Activated CD8-positive, alpha-beta T cell treated with anti-CD3 and anti-CD28 coated beads for 36 hours (primary cell): ENCODE results near the gene MKI67. TPM values are rescaled to one million over a fixed set of nuclear protein-coding genes. Genes with fewer than 3 reads are reported as not detected.

Experiments used
- ATAC-seq: fragments of 200-7000 bp; cut with Tn5 transposase; one replicate; pipeline ENCODE4 v1.10.0; 2021; ENCODE audit warnings: mild to moderate bottlenecking, moderate library complexity
- CTCF ChIA-PET: fragments of 350-600 bp; sonication (Branson Sonifier 250); formaldehyde crosslinking; loops from one replicate; lab custom pipeline; 2021; ENCODE audit warnings: antibody characterized with exemption; lab: Charles Lee
- POLR2A ChIA-PET: fragments of 350-600 bp; sonication (Branson Sonifier 250); formaldehyde crosslinking; loops from one replicate; lab custom pipeline; 2021; ENCODE audit warnings: antibody characterized with exemption; lab: Charles Lee
- DNase-seq: peaks from one replicate; pipeline ENCODE4 v3.0.0-alpha.2; 2020
- H3K27ac Mint-ChIP-seq: one replicate; pipeline ENCODE4 v1.8.0; 2021; ENCODE audit warnings: mild to moderate bottlenecking, mixed read lengths
- H3K27me3 Mint-ChIP-seq: one replicate; pipeline ENCODE4 v1.8.0; 2021; ENCODE audit warnings: mixed read lengths
- H3K36me3 Mint-ChIP-seq: one replicate; pipeline ENCODE4 v1.8.0; 2021; ENCODE audit warnings: low read depth, mixed read lengths
- H3K4me1 Mint-ChIP-seq: one replicate; pipeline ENCODE4 v1.8.0; 2021; ENCODE audit warnings: low read depth, mixed read lengths
- H3K4me3 Mint-ChIP-seq: one replicate; pipeline ENCODE4 v1.8.0; 2021; ENCODE audit warnings: mild to moderate bottlenecking, moderate library complexity, mixed read lengths
- H3K9me3 Mint-ChIP-seq: one replicate; pipeline ENCODE4 v1.8.0; 2021; ENCODE audit warnings: mixed read lengths
- intact Hi-C: fragments of 100-400 bp; cut with micrococcal nuclease; formaldehyde crosslinking; loops from one replicate; pipeline ENCODE4 v1.10.0; 2022
- total RNA-seq, 2 experiments: library from RNA; stranded (reverse); gene quantifications; one replicate each; pipeline ENCODE4 v1.2.3, GENCODE V29; 2021
- TF ChIP-seq, protein P1 (sequence below): fragments of 200-600 bp; IDR thresholded peaks from one replicate; pipeline ENCODE4 v1.8.0; 2022; ENCODE audit warnings: antibody characterized with exemption, mild to moderate bottlenecking

MKI67 gene
- total RNA-seq, 2 experiments from 2014 or later, result 205 to 230 TPM

DNA sequence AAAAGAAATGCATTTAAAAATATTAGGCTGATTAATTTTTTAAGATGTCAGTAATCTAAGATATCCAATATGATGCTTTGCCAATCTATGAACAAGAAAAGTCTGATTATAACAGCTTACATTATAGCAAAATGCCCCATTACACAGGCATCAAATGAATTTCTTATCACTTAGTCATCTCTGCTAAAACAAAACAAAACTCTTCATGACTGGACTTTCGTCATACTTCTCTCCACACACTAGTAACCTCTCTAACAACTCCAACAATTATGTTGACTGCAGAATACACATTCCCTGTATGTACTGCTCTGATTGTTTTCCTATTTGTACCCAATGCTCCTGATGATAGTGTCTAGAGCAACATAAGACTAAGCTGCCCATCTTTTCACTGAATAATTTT is 3.8 kb upstream of the MKI67 start:
- DNase-seq, result no peak
- POLR2A ChIA-PET, result interaction anchor here (0.7 kb wide), 2 partner anchors 13 to 22 kb away, joined by 3 read pairs; no protein-coding TSS in a partner anchor
- CTCF ChIA-PET, result interaction anchor here (1.2 kb wide), 1 partner anchor 119 kb away, joined by 3 read pairs; no protein-coding TSS in a partner anchor
- Mint-ChIP-seq H3K36me3 (peaks cover 6% of the 10 kb centered on the region), H3K27ac (no peak overlapping the region), H3K27me3 (peaks cover 6% of the 10 kb centered on the region), H3K4me3 (no peak overlapping the region), H3K4me1 (peaks cover 8% of the 10 kb centered on the region), H3K9me3 (no peaks in the 10 kb centered on the region)
- intact Hi-C loops, result no loop called here
- TF ChIP-seq, protein P1, sequence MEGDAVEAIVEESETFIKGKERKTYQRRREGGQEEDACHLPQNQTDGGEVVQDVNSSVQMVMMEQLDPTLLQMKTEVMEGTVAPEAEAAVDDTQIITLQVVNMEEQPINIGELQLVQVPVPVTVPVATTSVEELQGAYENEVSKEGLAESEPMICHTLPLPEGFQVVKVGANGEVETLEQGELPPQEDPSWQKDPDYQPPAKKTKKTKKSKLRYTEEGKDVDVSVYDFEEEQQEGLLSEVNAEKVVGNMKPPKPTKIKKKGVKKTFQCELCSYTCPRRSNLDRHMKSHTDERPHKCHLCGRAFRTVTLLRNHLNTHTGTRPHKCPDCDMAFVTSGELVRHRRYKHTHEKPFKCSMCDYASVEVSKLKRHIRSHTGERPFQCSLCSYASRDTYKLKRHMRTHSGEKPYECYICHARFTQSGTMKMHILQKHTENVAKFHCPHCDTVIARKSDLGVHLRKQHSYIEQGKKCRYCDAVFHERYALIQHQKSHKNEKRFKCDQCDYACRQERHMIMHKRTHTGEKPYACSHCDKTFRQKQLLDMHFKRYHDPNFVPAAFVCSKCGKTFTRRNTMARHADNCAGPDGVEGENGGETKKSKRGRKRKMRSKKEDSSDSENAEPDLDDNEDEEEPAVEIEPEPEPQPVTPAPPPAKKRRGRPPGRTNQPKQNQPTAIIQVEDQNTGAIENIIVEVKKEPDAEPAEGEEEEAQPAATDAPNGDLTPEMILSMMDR, result no peak
- ATAC-seq, result no peak

DNA sequence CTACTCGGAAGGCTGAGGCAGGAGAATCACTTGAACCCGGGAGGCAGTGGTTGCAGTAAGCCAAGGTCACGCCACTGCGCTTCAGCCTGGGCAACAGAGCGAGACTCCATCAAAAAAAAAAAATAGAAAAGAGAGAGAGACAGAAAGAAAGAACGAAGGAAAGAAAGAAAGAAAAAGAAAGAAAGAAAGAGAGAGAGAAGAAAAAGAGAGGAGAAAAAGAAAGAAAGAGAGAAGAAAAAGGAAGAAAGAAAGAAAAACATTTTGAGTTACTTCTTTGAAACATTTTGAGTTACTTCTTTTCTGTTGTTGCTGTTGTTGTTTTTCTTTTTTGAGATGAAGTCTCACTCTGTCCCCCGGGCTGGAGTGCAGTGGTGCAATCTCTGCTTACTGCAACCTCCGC is 2.4 kb upstream of the MKI67 start:
- intact Hi-C loops, result no loop called here
- CTCF ChIA-PET, result interaction anchor here (1.0 to 1.9 kb wide), 2 partner anchors 22 to 83 kb away, joined by 3 to 5 read pairs; no protein-coding TSS in a partner anchor

DNA sequence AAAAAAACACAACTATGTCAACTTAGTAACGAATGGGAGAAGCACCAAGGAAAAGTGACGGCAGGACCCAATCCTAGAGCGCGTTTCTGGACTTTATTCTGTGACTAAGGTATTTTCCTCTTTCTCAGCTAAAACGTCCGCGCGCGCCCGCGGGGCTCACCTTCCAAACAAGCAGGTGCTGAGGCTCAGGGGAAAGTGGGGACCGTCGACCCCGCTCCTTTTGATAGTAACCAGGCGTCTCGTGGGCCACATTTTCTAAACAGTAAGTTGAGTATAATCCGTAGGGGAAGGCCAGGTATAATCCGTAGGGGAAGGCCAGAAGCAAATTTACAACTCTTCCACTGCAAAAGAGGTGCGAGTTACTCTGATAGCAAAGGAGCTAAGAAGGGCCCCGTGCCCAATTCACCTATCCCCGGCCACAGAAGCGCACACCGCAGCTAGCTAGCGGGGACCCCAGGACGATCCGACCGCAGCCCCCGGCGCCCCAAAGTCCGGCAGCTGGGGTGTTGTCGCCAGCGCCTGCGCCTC is 743 bp downstream of the MKI67 start:
- TF ChIP-seq, protein P1, result no peak
- ChIA-PET CTCF (interaction anchor here (0.7 to 2.4 kb wide), 3 partner anchors 9 to 25 kb away, joined by 3 to 14 read pairs (median 3); no protein-coding TSS in a partner anchor), POLR2A (interaction anchor here (0.7 to 3.0 kb wide), 17 partner anchors 9 to 86 kb away, joined by 3 to 18 read pairs (median 4); no protein-coding TSS in a partner anchor)
- Mint-ChIP-seq H3K4me1 (peaks cover 28% of the 10 kb centered on the region), H3K36me3 (peaks cover 47% of the 10 kb centered on the region), H3K9me3 (no peaks in the 10 kb centered on the region), H3K27me3 (peaks cover 32% of the 10 kb centered on the region), H3K27ac (peak overlapping the region; percentile 88), H3K4me3 (peak overlapping the region; percentile 96)
- ATAC-seq (no peak), DNase-seq (peak; percentile 43)
- intact Hi-C loops, result no loop called here

More for the DNA sequence above, 2.4 kb upstream of the MKI67 start:
- Mint-ChIP-seq H3K36me3 (peaks cover 21% of the 10 kb centered on the region), H3K27me3 (peaks cover 19% of the 10 kb centered on the region), H3K9me3 (no peaks in the 10 kb centered on the region), H3K27ac (no peak overlapping the region), H3K4me1 (peaks cover 17% of the 10 kb centered on the region), H3K4me3 (no peak overlapping the region)
- no peak for DNase-seq
- POLR2A ChIA-PET, result no interaction called here
- TF ChIP-seq, protein P1, result no peak
- ATAC-seq, result no peak

DNA sequence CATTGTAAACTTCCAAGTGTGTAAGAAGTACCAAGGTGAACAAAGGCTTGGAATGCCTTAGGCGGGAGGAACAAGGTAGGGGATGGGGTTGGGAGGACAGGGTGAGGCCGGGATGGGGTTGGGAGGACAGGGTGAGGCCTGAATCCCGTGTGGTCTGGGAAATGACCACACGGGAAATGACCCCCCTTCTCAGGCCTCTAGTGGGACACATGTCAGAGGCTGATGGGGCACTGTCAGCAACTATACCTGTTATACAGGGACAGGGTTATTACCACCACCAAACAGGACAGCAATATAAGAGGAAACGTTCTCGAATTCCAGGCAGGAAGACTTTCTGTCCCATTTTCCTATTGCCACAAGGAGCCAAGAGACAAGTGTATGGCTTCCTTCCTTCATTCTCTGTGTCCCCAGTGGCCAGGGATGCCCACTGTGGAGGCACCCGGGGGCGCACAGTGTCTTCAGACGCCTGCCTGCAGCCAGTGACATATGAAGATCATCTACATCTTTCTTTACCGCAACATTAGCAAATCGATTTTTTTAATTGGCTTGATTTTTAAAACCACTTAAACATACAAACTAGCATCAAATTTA is 1.3 kb downstream of the MKI67 start:
- ChIA-PET CTCF (interaction anchor here (0.7 to 2.4 kb wide), 4 partner anchors 9 to 83 kb away, joined by 3 to 14 read pairs (median 4); no protein-coding TSS in a partner anchor), POLR2A (interaction anchor here (0.5 to 3.0 kb wide), 12 partner anchors 9 to 86 kb away, joined by 3 to 18 read pairs (median 4); no protein-coding TSS in a partner anchor)
- ATAC-seq (no peak), DNase-seq (no peak)
- TF ChIP-seq, protein P1, result no peak
- H3K36me3 Mint-ChIP-seq, result peaks cover 52% of the 10 kb centered on the region
- peaks cover 28% of the 10 kb centered on the region for H3K4me1 Mint-ChIP-seq
- H3K27me3 Mint-ChIP-seq, result peaks cover 32% of the 10 kb centered on the region
- H3K4me3 Mint-ChIP-seq, result peak overlapping the region; percentile 96
- intact Hi-C loops, result no loop called here
- H3K27ac Mint-ChIP-seq, result peak overlapping the region; percentile 88
- no peaks in the 10 kb centered on the region for H3K9me3 Mint-ChIP-seq
